ENCODE measurements around the gene ZNF846.
"Not testable (repeated sequence)": the region's sequence is repeated elsewhere in the genome, so short reads cannot be mapped to it uniquely, and the experiment has no call there.

The ZNF846 gene

GRCh38 chr19:9757544-9758501, 10.7 kb downstream of the ZNF846 start:
- peaks cover 63% of the 10 kb centered on the region for H3K9me3 ChIP-seq (ENCODE audit: insufficient read depth, low read depth, low read length)
- H3K4me3 ChIP-seq (ENCODE audit: low read length): no peak overlapping the region
- peaks cover 61% of the 10 kb centered on the region for H3K36me3 ChIP-seq (ENCODE audit: insufficient read depth, low read length)
- no peak overlapping the region for H3K27ac ChIP-seq (ENCODE audit: low read depth, low read length)
- H3K4me1 ChIP-seq (ENCODE audit: insufficient read depth, low read length): no peaks in the 10 kb centered on the region
- H3K9ac ChIP-seq (ENCODE audit: low read depth, low read length): no peak overlapping the region
- no peaks in the 10 kb centered on the region for H3K27me3 ChIP-seq (ENCODE audit: insufficient read depth, low read length)
- 98% methylated on average over 8 of the region's 9 CpGs for WGBS

- WGBS: 100% methylated on average over 1 of the region's 2 CpGs
- H3K36me3 ChIP-seq (ENCODE audit: insufficient read depth, low read length): peaks cover 21% of the 10 kb centered on the region
Observed at GRCh38 chr19:9752701-9753443, 15.7 kb downstream of the ZNF846 start.

DNA sequence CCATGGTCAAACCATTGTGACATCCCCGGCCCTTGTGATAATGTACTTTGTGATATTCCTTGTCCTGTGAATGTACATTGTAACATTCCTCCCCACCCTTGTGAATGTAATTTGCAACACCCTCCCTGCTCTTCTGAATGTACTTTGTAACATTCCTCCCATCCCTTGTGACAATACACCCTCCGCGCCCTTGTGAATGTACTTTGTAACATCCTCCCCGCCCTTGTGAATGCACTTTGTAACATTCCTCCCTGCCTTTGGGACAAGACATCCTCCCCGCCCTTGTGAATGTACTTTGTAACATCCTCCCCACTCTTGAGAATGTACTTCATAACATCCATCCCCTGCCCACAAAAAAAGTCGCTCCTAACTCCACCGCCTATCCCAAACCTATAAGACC, 17.1 kb downstream of the ZNF846 start:
- Histone ChIP-seq H3K4me1 (ENCODE audit: insufficient read depth, low read length) (no peaks in the 10 kb centered on the region), H3K9ac (ENCODE audit: low read depth, low read length) (no peak overlapping the region), H3K4me3 (ENCODE audit: low read length) (no peak overlapping the region), H3K36me3 (ENCODE audit: insufficient read depth, low read length) (peaks cover 9% of the 10 kb centered on the region; the same call in 1 of the 2 replicates), H3K27me3 (ENCODE audit: insufficient read depth, low read length) (no peaks in the 10 kb centered on the region), H3K9me3 (ENCODE audit: insufficient read depth, low read depth, low read length) (peaks cover 41% of the 10 kb centered on the region), H3K27ac (ENCODE audit: low read depth, low read length) (no peak overlapping the region)
- WGBS: 93% methylated on average over 7 of the region's 7 CpGs

More at GRCh38 chr19:9752701-9753443, 15.7 kb downstream of the ZNF846 start:
- Histone ChIP-seq H3K27ac (ENCODE audit: low read depth, low read length) (no peak overlapping the region), H3K4me1 (ENCODE audit: insufficient read depth, low read length) (no peaks in the 10 kb centered on the region), H3K4me3 (ENCODE audit: low read length) (no peak overlapping the region), H3K9ac (ENCODE audit: low read depth, low read length) (no peak overlapping the region), H3K9me3 (ENCODE audit: insufficient read depth, low read depth, low read length) (peaks cover 54% of the 10 kb centered on the region), H3K27me3 (ENCODE audit: insufficient read depth, low read length) (no peaks in the 10 kb centered on the region)

DNA sequence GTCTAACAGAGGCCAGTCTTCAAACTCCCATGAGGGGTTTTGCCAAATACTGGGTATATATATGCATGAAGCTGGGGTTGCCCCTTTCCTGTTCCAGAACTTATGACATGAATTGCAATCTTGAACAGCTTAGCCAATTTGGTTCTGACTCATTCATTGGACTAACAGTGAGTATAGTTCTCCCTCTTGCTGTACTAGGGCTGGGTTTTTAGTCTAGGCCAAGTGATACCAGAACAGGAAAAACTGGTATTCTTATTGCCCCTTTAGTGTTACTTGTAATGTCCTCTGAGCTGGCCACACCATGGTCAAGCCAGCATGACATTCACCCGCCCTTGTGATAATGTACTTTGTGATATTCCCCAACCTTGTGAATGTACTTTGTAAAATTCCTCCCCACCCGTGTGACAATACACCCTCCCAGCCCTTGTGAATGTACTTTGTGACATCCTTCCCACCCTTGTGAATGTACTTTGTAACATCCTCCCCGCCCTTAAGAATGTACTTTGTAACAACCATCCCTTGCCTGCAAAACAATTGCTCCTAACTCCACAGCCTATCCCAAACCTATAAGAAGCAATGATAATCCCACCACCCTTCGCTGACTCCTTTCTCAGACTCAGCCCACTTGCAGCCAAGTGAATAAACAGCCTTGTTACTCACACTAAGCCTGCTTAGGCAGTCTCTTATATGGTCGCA, 26.9 kb downstream of the ZNF846 start:
- no peak overlapping the region for H3K27ac ChIP-seq (ENCODE audit: low read depth, low read length)
- H3K9me3 ChIP-seq (ENCODE audit: insufficient read depth, low read depth, low read length): 0 out of 2 replicates have a peak, but pooled peaks cover 19% of the 10 kb centered on the region
- H3K27me3 ChIP-seq (ENCODE audit: insufficient read depth, low read length): no peaks in the 10 kb centered on the region
- H3K4me3 ChIP-seq (ENCODE audit: low read length): no peak overlapping the region
- H3K9ac ChIP-seq (ENCODE audit: low read depth, low read length): no peak overlapping the region
- H3K4me1 ChIP-seq (ENCODE audit: insufficient read depth, low read length): no peaks in the 10 kb centered on the region
- no peaks in the 10 kb centered on the region for H3K36me3 ChIP-seq (ENCODE audit: insufficient read depth, low read length)
- whole genome bisulfite sequencing: 88% methylated on average over 5 of the region's 5 CpGs

- Histone ChIP-seq H3K9me3 (ENCODE audit: insufficient read depth, low read depth, low read length) (peaks cover 10% of the 10 kb centered on the region; the same call in 1 of the 2 replicates), H3K9ac (ENCODE audit: low read depth, low read length) (no peak overlapping the region), H3K4me1 (ENCODE audit: insufficient read depth, low read length) (no peaks in the 10 kb centered on the region), H3K4me3 (ENCODE audit: low read length) (no peak overlapping the region), H3K36me3 (ENCODE audit: insufficient read depth, low read length) (no peaks in the 10 kb centered on the region), H3K27ac (ENCODE audit: low read depth, low read length) (no peak overlapping the region), H3K27me3 (ENCODE audit: insufficient read depth, low read length) (no peaks in the 10 kb centered on the region)
- 92% methylated on average over 10 of the region's 10 CpGs for WGBS
Observed at GRCh38 chr19:9735986-9736385, 32.6 kb downstream of the ZNF846 start.

DNA sequence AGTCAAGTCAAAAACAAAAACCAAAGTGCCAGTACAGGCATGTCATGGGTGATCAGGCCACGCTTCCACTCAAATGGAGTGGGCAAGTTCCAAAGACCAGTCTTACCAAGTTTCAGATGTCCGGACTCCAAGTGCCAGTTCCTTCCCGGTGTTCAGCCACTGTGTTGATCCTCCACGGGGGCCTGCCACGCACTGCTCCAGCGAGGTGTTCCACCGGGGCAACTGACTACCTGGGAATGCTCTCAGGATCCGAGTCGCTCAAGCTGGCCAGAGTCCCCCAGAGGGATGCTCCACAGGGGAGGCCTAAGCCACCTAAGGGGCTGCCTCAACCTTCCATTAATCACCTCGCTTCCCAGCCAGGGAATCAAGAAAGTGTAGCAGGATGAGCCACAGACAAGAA, 38.5 kb downstream of the ZNF846 start:
- H3K27ac ChIP-seq (ENCODE audit: low read depth, low read length); H3K27me3 ChIP-seq (ENCODE audit: insufficient read depth, low read length): not testable (repeated sequence)
- WGBS: 93% methylated on average over 10 of the region's 10 CpGs

GRCh38 chr19:9729162-9729561, 39.4 kb downstream of the ZNF846 start:
- H3K9ac ChIP-seq (ENCODE audit: low read depth, low read length): no peak overlapping the region
- H3K27me3 ChIP-seq (ENCODE audit: insufficient read depth, low read length): no peaks in the 10 kb centered on the region
- 89% methylated on average over 4 of the region's 4 CpGs for WGBS
- peaks cover 14% of the 10 kb centered on the region; the same call in 1 of the 2 replicates for H3K9me3 ChIP-seq (ENCODE audit: insufficient read depth, low read depth, low read length)
- H3K4me3 ChIP-seq (ENCODE audit: low read length): no peak overlapping the region
- no peaks in the 10 kb centered on the region for H3K4me1 ChIP-seq (ENCODE audit: insufficient read depth, low read length)
- no peaks in the 10 kb centered on the region for H3K36me3 ChIP-seq (ENCODE audit: insufficient read depth, low read length)
- H3K27ac ChIP-seq (ENCODE audit: low read depth, low read length): no peak overlapping the region

More for the DNA sequence above, 38.5 kb downstream of the ZNF846 start:
- H3K9ac ChIP-seq (ENCODE audit: low read depth, low read length); H3K36me3 ChIP-seq (ENCODE audit: insufficient read depth, low read length); H3K4me3 ChIP-seq (ENCODE audit: low read length); H3K4me1 ChIP-seq (ENCODE audit: insufficient read depth, low read length): not testable (repeated sequence)
- H3K9me3 ChIP-seq (ENCODE audit: insufficient read depth, low read depth, low read length): peaks cover 11% of the 10 kb centered on the region; the same call in 1 of the 2 replicates

DNA sequence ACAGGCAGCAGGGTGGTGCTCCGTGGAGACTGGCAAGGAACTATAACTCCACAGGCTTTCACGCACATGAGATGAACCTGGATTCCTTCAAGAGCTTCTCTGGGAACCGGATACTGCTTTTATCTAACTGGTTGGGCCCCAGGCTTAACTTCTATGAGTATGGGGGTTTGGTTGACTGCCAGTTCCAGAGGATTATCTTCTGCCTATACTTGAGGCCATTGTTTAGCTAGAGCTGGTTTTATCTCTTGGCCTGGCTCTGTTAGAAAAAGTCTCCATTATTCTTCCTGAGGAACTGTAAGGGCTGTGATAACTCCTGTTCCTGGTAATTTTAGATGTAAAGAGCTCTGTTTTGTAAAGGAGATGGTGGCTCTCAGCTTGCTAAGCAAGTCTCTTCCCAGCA, 40.9 kb downstream of the ZNF846 start:
- Histone ChIP-seq H3K4me3 (ENCODE audit: low read length) (no peak overlapping the region), H3K4me1 (ENCODE audit: insufficient read depth, low read length) (no peaks in the 10 kb centered on the region), H3K27ac (ENCODE audit: low read depth, low read length) (no peak overlapping the region), H3K9ac (ENCODE audit: low read depth, low read length) (no peak overlapping the region), H3K36me3 (ENCODE audit: insufficient read depth, low read length) (no peaks in the 10 kb centered on the region), H3K9me3 (ENCODE audit: insufficient read depth, low read depth, low read length) (peaks cover 18% of the 10 kb centered on the region; the same call in 1 of the 2 replicates), H3K27me3 (ENCODE audit: insufficient read depth, low read length) (no peaks in the 10 kb centered on the region)
- 92% methylated on average over 3 of the region's 3 CpGs for WGBS

- H3K27me3 ChIP-seq (ENCODE audit: insufficient read depth, low read length); H3K4me3 ChIP-seq (ENCODE audit: low read length); H3K36me3 ChIP-seq (ENCODE audit: insufficient read depth, low read length); H3K9ac ChIP-seq (ENCODE audit: low read depth, low read length); H3K27ac ChIP-seq (ENCODE audit: low read depth, low read length): not testable (repeated sequence)
- WGBS: 93% methylated on average over 13 of the region's 13 CpGs
- H3K4me1 ChIP-seq (ENCODE audit: insufficient read depth, low read length): peaks cover 15% of the 10 kb centered on the region
- H3K9me3 ChIP-seq (ENCODE audit: insufficient read depth, low read depth, low read length): peaks cover 18% of the 10 kb centered on the region; the same call in 1 of the 2 replicates
Observed at GRCh38 chr19:9725508-9726201, 42.9 kb downstream of the ZNF846 start.

GRCh38 chr19:9724157-9724556, 44.4 kb downstream of the ZNF846 start:
- peaks cover 13% of the 10 kb centered on the region; the same call in 1 of the 2 replicates for H3K9me3 ChIP-seq (ENCODE audit: insufficient read depth, low read depth, low read length)
- 95% methylated on average over 2 of the region's 4 CpGs for WGBS
- no peak overlapping the region for H3K27ac ChIP-seq (ENCODE audit: low read depth, low read length)

More at GRCh38 chr19:9724157-9724556, 44.4 kb downstream of the ZNF846 start:
- Histone ChIP-seq H3K9ac (ENCODE audit: low read depth, low read length) (no peak overlapping the region), H3K4me3 (ENCODE audit: low read length) (no peak overlapping the region), H3K27me3 (ENCODE audit: insufficient read depth, low read length) (no peaks in the 10 kb centered on the region), H3K36me3 (ENCODE audit: insufficient read depth, low read length) (no peaks in the 10 kb centered on the region), H3K4me1 (ENCODE audit: insufficient read depth, low read length) (peaks cover 20% of the 10 kb centered on the region)
